GM19238 (cell line): ENCODE measurements around the gene GRIN3B.
"Not testable (repeated sequence)": the region's sequence is repeated elsewhere in the genome, so short reads cannot be mapped to it uniquely, and the experiment has no call there.

Source experiments
- DNase-seq: peaks from one replicate; pipeline ENCODE4 v3.0.0; 2011; ENCODE audit warnings: low spot score; ENCODE audit not compliant: insufficient read length

GRIN3B gene

GRCh38 chr19:1018932-1019615 is 18.9 kb downstream of the GRIN3B start:
- DNase-seq, result no peak

- DNase-seq, result no peak
Observed at GRCh38 chr19:1019616-1019961, 19.4 kb downstream of the GRIN3B start.

GRCh38 chr19:1019980-1020867 is 20.0 kb downstream of the GRIN3B start:
- no peak for DNase-seq

GRCh38 chr19:1020868-1021425 is 20.7 kb downstream of the GRIN3B start, which contains the start of gene TMEM259:
TMEM259 (minus strand) TSS chr19:1021123; CDS start chr19:1020996, 127 bp downstream.
- DNase-seq, result peak; percentile 99

- not testable (repeated sequence) for DNase-seq
Observed at GRCh38 chr19:1023883-1024188, 23.6 kb downstream of the GRIN3B start.

- not testable (repeated sequence) for DNase-seq
Observed at GRCh38 chr19:1025080-1025479, 24.9 kb downstream of the GRIN3B start.

GRCh38 chr19:1025960-1026782 is 26.0 kb downstream of the GRIN3B start, which contains the start of gene CNN2:
CNN2 (plus strand) TSS chr19:1026608; CDS start chr19:1026662, 54 bp downstream.
- DNase-seq, result peak; percentile 82

- DNase-seq, result no peak
Observed at GRCh38 chr19:1026783-1027649, 26.8 kb downstream of the GRIN3B start.

- no peak for DNase-seq
Observed at GRCh38 chr19:1027650-1028061, 27.4 kb downstream of the GRIN3B start.

GRCh38 chr19:1028062-1028926 is 28.1 kb downstream of the GRIN3B start:
- DNase-seq, result peak; percentile 84

- DNase-seq, result no peak
Observed at GRCh38 chr19:1032264-1032867, 32.1 kb downstream of the GRIN3B start.

- DNase-seq, result no peak
Observed at GRCh38 chr19:1035998-1036621, 35.9 kb downstream of the GRIN3B start.

GRCh38 chr19:1037621-1038064 is 37.4 kb downstream of the GRIN3B start:
- DNase-seq, result no peak

- DNase-seq, result no peak
Observed at GRCh38 chr19:1038978-1039645, 38.9 kb downstream of the GRIN3B start.

- DNase-seq, result peak; percentile 93
Observed at GRCh38 chr19:1039646-1040475, 39.6 kb downstream of the GRIN3B start, which contains the start of gene ABCA7. ABCA7 (plus strand) TSS chr19:1040107; CDS start chr19:1041362, 1,255 bp downstream.

GRCh38 chr19:1040476-1041271 is 40.5 kb downstream of the GRIN3B start:
- DNase-seq, result peak; percentile 99
